Tongue (tissue), 2 donors: Measurements from ENCODE around the gene ZNF594. TPM values are rescaled to one million over a fixed set of nuclear protein-coding genes. Genes with fewer than 3 reads are reported as not detected.
"Not testable (repeated sequence)": the region's sequence is repeated elsewhere in the genome, so short reads cannot be mapped to it uniquely, and the experiment has no call there.

Source experiments
- DNase-seq: peaks from one replicate; pipeline ENCODE4 v3.0.0-alpha.2; 2015
- total RNA-seq: library from RNA; depleted of rRNA; stranded (reverse); fragments of >200 nt; gene quantifications from one replicate; pipeline ENCODE4 v1.2.3, GENCODE V29; 2014

The ZNF594 gene
- 27.7 TPM for total RNA-seq

DNA sequence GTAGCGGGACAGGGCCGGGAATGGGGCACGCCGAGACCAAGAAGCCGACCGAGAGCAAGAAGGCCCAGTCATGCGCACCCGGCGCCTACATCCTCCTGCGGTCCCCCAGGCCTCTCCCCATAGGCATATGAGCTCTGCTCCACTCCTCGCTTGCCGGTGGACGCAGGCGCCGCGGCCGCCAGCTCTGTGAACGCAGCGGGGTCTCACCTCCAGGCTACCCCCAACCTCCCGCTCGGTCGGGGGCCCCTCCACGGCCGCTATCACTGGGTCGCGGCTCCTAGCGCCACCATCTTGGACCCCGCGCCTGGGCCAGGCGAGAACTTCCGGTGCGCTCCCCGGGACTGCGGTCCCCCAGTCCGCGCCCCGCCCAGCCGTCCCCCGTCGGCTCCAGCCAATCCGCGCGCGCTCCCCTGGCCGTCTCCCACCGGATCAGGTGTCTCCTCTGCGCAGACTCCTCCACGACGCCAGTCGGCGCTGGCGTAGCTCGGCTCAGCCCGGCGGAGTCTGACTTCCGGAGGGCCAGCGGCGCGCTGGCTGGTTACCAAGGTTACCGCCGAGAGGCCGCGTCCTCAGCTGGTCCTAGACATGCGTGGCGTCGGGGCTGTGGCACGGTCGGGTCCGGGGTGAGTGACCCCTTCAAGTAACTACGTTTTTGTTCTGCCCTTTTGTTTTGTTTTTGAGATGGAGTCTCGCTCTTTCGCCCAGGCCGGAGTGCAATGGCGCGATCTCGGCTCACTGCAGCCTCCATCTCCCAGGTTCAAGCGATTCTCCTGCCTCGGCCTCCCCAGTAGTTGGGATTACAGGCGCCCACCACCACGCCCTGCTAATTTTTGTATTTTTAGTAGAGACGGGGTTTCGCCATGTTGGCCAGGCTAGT is at the start of gene ZNF594:
Gene ZNF594 (minus strand): TSS at position 328 of the 877 bp plus-strand sequence. CDS start 7,612 bp downstream, outside the sequence.
- DNase-seq: peak; percentile 98

- DNase-seq: not testable (repeated sequence)
Measured at GRCh38 chr17:5239769-5240168, 48.1 kb upstream of the ZNF594 start.

DNA sequence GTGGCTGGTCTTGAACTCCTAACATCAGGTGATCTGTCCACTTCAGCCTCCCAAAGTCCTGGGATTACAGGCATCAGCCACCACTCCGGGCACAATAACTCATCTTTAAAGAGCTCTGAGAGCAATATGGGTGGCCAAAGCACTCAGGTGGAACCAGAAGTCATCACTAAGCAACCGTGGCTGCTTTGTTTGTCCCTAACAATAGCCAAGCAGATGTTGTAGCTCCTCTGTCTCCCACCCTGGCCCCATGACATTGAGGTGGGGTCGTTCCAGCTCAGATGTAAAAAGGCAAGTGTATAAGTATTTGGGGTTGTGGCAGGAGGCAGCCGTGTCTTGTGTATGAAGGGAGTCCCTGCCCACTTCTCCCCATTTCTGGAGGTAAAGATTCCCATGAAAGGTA is 46.7 kb upstream of the ZNF594 start:
- DNase-seq: no peak

- DNase-seq: no peak
Measured at GRCh38 chr17:5237541-5238016, 45.9 kb upstream of the ZNF594 start.

DNA sequence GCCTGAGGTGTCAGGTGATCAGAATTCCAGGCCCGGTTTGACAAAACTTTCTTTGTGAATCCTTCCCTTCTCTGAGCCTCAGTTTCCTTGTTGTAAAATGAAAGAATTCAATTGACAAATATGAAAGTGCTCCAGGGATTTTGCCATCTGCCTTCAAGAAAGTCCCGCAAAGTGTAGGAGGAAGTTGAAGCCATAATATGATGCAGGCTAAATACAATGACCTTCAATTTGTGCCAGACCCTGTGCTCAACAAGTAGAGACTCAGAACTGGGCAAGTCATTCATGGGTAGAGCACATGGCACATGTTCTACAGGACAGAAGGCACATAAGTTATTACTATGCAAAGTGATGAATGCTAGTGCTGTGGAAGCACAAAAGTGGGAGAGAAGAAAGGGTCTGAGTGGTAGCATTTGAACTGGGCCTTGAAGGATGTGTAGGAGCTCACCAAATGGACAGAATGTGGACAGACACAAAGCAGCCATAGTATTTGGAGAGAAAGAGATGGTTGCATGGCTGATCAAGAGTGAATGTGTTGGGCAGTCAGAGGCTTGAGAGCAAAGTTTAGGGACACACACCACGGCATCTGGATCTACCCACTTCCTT is 45.4 kb upstream of the ZNF594 start:
- DNase-seq: no peak

GRCh38 chr17:5234645-5235576 is 43.2 kb upstream of the ZNF594 start, which contains the start of gene SCIMP:
SCIMP (minus strand) TSS chr17:5234860; CDS start chr17:5234755, 105 bp downstream.
- DNase-seq: no peak

- DNase-seq: not testable (repeated sequence)
Measured at GRCh38 chr17:5233492-5233891, 41.8 kb upstream of the ZNF594 start.

GRCh38 chr17:5226940-5227878 is 35.5 kb upstream of the ZNF594 start:
- no peak for DNase-seq

DNA sequence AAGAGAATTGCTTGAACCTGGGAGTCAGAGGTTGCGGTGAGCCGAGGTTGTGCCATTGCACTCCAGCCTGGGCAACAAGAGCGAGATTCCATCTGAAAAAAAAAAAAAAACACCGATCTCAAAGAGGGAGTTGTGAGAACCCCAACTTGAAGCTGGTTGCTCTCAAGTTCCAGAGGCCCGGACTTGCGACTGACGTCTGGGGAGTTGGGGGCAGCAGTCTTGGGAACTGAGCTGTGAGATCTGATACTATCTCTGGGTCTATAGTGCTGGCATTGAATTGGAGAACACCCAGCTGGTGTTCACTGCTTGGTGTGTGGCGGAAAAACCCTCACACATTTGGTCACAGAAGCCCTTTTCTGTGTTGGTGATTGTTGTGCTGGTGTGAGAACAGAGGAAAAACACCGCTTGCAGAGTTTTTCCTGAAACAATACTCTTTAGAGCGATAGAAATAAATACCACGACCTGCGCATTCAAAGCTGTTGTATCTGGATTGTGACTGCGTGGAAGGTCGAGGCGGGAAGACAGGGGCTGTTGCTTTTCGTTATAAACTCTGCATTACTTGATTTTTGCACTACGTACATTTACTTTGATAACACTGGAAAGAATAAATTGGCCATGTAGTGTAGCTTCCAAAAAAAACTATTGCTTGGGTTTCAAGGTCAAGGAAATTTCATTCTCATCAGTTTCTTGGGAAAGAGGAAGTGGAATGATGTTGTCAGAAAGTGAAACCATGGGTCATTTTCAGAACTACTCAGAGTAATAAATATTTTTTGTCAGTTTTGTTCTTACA is 34.2 kb upstream of the ZNF594 start:
- DNase-seq: no peak

- not testable (repeated sequence) for DNase-seq
Measured at GRCh38 chr17:5221912-5222311, 30.2 kb upstream of the ZNF594 start.

GRCh38 chr17:5220074-5220473 is 28.4 kb upstream of the ZNF594 start:
- no peak for DNase-seq

GRCh38 chr17:5219536-5219935 is 27.9 kb upstream of the ZNF594 start:
- DNase-seq: no peak

DNA sequence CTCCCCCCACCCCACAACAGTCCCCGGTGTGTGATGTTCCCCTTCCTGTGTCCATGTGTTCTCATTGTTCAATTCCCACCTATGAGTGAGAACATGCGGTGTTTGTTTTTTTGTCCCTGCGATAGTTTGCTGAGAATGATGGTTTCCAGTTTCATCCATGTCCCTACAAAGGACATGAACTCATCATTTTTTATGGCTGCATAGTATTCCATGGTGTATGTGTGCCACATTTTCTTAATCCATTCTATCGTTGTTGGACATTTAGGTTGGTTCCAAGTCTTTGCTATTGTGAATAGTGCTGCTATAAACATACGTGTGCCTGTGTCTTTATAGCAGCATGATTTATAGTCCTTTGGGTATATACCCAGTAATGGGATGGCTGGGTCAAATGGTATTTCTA is 25.9 kb upstream of the ZNF594 start:
- DNase-seq: not testable (repeated sequence)

DNA sequence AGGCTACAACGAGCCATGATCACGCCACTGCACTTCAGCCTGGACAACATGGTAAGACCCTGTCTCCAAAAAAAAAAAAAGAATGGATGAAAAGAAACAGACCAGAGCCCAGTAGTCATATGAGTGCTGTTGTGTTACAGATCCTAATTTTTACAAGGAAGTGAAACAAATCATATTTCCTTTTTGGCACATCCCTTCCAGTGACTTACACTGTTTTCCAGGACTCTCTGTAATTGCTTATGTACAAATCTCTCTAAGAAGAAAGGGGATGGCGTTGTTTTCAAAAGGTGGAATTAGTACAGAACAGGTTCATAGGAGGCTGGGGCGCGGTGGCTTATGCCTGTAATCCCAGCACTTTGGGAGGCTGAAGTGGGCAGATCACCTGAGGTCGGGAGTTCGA is 19.8 kb upstream of the ZNF594 start:
- DNase-seq: no peak

DNA sequence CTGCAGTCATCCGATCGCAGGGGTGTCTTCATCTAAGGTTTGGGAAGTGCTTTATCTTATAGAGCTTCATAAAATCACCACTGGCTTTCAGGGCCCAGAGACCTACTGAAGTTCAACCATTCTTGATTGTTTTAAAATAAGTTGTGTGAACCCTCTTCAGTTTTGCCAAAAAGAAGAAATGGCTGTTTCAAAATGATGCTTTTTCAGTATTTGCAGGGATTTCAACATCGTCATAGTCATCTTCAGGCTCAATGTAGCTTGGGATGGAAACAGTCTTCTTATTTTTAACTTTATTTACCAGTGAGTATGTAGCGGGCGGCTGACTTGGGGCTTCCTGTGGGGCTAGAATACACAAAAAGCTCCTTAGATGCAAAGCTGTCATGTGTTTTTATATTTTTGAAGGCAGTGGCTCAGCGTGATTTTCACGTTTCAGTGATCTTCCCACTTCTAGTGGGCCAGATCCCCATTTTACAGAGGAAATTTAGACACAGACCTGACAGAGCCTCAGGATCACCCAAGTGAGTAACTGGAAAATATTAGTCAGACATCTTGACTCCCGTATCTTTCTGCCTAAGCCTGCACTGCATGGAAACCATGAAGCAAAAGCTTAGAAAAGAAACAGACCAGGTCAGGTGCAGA is 19.1 kb upstream of the ZNF594 start:
- no peak for DNase-seq

DNA sequence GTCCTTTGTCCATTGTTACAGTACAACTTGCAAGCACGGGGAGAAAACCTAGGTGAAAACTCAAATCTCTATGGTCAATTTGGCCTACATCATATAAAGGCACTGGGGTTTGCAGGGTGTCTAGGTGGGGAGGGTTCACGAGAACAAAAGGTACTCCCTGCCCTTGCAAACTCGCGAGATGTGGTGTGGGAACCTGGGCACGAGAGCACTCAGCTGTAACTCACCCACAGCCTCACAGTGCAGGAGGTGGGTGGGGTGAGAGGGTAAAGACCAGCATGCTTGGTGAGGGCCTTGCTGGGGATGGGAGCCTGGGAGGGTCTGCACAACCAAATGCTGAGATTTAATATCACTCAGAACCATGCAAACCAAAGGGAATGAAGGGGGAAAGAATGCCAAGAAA is 18.4 kb upstream of the ZNF594 start:
- no peak for DNase-seq

DNA sequence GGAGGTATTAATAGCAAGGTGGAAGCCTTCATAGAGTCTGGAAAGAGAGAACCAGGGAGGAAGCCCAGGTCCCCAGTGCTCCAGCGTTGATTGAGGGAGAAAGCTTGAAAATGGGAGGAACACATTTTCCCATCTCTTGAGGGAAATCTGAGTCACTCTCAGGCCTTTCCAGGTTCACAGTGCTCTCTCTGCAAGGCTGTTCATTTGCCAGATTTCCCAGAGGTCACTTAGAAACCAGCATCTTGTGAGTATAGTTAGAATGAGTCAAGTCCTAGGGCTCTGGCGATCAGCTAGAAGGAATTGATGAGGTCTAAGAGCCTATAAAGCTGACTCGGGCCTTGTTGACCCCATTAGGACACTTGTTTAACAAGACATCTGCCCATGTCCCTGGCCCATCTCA is 17.7 kb upstream of the ZNF594 start:
- no peak for DNase-seq

DNA sequence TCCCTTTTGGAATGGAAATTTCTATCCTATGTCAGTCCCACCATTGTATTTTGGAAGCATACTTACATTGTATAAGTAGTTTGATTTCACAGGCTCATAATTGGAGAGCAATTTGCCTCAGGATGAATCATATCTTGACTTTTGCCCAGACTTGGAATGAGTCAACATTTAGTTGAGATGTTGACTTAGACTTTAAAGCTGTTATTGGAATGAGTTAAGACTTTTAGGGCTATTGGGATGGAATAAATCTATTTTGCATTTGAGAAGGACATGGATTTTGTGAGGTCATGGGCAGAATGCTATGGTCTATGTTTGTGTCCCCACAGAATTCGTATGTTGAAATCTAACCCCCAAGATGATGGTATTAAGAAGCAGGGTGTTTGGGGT is 12.2 kb upstream of the ZNF594 start:
- DNase-seq: no peak

DNA sequence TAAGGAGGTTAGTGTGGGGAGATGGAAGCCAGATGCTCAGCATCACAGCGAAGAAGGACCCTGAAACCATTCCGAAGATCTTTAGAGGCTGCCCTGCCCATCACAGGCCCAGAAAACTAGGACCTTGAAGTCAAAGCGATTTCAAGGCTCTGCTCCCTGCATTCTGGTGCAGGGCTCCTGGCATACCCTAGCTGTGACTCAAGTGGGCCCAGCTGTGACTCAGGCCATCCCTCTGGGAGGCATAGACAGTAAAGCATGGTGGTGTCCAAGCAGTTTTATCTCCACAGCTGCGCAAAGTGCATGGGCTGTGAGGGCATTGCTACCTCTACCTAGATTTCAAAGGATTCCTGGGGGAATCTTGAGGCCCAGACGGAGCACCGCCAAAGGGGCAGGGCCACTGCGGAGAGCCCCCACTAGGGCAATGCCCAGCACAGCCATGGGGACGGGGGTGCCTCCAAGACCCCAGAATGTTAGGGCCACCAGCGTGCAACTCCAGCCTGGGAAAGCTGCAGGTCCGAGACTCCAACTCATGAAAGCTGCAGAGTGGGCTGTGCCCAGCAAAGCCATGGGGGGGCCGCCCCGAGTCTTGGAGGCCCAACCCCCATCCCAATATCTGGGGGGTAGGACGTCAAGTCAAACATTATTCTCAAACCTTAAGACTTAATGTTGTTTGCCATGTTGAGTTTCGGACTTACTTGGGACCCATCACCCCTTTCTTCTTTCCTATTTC is 11.7 kb upstream of the ZNF594 start:
- DNase-seq: no peak
